Urinary bladder (tissue), 4 donors: ENCODE measurements around the gene CREBBP. TPM values are rescaled to one million over a fixed set of nuclear protein-coding genes. Genes with fewer than 3 reads are reported as not detected.
A peak's percentile ranks its signal among the peaks of the same experiment; 100 is the strongest.

Experiments
- DNase-seq: peaks from one replicate; pipeline ENCODE4 v3.0.0-alpha.2; 2015; ENCODE audit errors: extremely low spot score
- H3K27ac ChIP-seq: one replicate; pipeline ENCODE4 v1.5.1; 2013; ENCODE audit warnings: low read depth, mild to moderate bottlenecking, moderate library complexity
- H3K36me3 ChIP-seq: one replicate; pipeline ENCODE4 v1.6.1; 2013; ENCODE audit warnings: mild to moderate bottlenecking, moderate library complexity; ENCODE audit not compliant: insufficient read depth
- H3K4me1 ChIP-seq: one replicate; pipeline ENCODE4 v1.6.1; 2013; ENCODE audit warnings: mild to moderate bottlenecking, moderate library complexity; ENCODE audit not compliant: insufficient read depth
- H3K4me3 ChIP-seq: one replicate; pipeline ENCODE4 v1.5.1; 2013; ENCODE audit warnings: low read depth, low read length
- WGBS: extraction: QIAGEN DNeasy Blood & Tissue Kit; methylation state at CpG from one replicate; pipeline ENCODE4 v1.1.7; 2013; 5-methylcytosine and 5-hydroxymethylcytosine counted together
- polyA plus RNA-seq: library from polyadenylated mRNA; stranded (reverse); fragments of 200-250 nt; gene quantifications from one replicate; pipeline ENCODE4 v1.2.3, GENCODE V29; 2013
- total RNA-seq: library from RNA; depleted of rRNA; stranded (reverse); fragments of >200 nt; gene quantifications from one replicate; pipeline ENCODE4 v1.2.3, GENCODE V29; 2014
- donor health status: healthy with polysubstance abuse.
- donor health status: healthy.

CREBBP gene
- total and polyA plus RNA-seq, 2 donors, result 23.2 to 67.3 TPM

DNA sequence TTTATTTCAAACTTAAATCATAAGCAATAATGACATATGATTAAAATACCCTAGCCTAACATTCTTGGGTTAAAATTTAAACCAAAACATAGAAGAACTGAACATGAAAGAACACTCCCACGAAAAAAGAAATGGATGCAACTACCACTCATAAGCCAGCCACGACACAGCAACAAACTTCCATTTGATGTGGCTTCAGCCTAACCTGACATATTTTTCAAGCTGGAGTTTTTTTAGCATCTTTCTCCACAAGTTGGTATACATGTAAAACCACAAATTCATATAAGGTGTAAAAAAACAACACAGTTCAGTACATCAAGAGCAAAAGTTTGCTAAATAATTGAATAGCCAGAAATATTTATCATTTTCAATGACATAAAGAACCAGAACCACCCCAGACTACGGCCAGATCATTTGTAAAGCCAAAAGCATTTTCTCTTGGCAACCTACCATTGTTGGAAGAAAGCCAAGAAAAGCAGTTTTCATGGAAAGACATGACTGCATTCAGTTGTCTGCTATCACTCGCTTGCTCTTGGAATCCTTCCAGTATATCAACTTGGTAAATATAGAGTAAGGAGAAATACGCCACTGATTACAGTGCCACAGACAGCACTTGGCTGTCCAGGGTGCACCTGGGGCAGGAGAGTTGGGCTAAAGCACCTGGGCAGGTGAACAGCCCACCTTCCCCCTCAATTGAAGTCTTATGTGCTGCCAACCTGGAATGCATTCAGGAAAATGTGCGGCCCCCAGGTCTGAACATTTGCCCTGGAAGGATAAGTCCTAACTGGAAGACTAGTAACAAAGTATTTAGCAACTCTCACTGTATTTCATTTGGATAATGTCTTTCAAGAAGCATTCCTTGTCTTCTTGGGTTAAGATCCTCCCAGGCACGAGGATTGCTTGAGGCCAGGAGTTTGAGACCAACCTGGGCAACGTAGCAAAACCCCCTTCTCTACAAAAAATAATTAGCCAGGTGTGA is 60.5 kb downstream of the CREBBP start:
- WGBS, result 19% methylated on average over 8 of the region's 8 CpGs
- peak; percentile 83 for DNase-seq

GRCh38 chr16:3819175-3819527 is 61.4 kb downstream of the CREBBP start:
- Histone ChIP-seq H3K27ac (no peak overlapping the region), H3K4me1 (peaks cover 10% of the 10 kb centered on the region), H3K36me3 (no peaks in the 10 kb centered on the region), H3K4me3 (no peak overlapping the region)
- DNase-seq, result no peak
- 77% methylated on average over 6 of the region's 6 CpGs for WGBS

More for the DNA sequence above, 60.5 kb downstream of the CREBBP start:
- no peak overlapping the region for H3K27ac ChIP-seq
- H3K36me3 ChIP-seq, result no peaks in the 10 kb centered on the region
- peaks cover 6% of the 10 kb centered on the region for H3K4me1 ChIP-seq
- H3K4me3 ChIP-seq, result no peak overlapping the region

GRCh38 chr16:3816326-3816725 is 64.2 kb downstream of the CREBBP start:
- Histone ChIP-seq H3K36me3 (no peaks in the 10 kb centered on the region), H3K27ac (no peak overlapping the region), H3K4me1 (peaks cover 10% of the 10 kb centered on the region), H3K4me3 (no peak overlapping the region)
- WGBS, result 53% methylated on average over 3 of the region's 3 CpGs
- no peak for DNase-seq

GRCh38 chr16:3814755-3815154 is 65.8 kb downstream of the CREBBP start:
- Histone ChIP-seq H3K4me3 (no peak overlapping the region), H3K27ac (no peak overlapping the region), H3K4me1 (peaks cover 8% of the 10 kb centered on the region), H3K36me3 (no peaks in the 10 kb centered on the region)
- WGBS, result 85% methylated on average over 1 of the region's 1 CpG
- no peak for DNase-seq

- Histone ChIP-seq H3K4me1 (peaks cover 4% of the 10 kb centered on the region), H3K4me3 (no peak overlapping the region), H3K27ac (no peak overlapping the region), H3K36me3 (no peaks in the 10 kb centered on the region)
- no peak for DNase-seq
- WGBS, result 86% methylated on average over 8 of the region's 8 CpGs
Measured at GRCh38 chr16:3812469-3813172, 67.9 kb downstream of the CREBBP start.

DNA sequence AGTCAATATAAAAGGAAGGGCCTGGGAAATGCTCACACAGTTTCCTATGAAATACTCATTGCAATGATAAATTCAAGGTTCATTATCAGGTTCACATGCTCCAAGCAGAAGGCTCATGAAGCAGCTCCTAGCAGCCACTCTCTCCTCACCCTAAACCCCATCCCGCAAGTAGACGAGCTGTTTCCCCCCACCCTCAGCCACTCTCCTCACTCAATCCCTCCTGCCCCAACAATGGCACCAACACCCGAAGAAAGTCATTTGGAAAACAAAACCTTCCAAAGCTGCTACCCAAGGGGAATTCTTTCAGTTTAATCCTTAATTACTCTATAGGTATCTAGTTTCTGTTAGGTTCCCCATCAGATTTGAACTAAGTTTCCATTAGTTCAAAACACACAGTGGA is 69.7 kb downstream of the CREBBP start:
- DNase-seq, result no peak
- Histone ChIP-seq H3K36me3 (no peaks in the 10 kb centered on the region), H3K27ac (no peak overlapping the region), H3K4me3 (no peak overlapping the region), H3K4me1 (peaks cover 4% of the 10 kb centered on the region)
- 97% methylated on average over 3 of the region's 3 CpGs for WGBS

DNA sequence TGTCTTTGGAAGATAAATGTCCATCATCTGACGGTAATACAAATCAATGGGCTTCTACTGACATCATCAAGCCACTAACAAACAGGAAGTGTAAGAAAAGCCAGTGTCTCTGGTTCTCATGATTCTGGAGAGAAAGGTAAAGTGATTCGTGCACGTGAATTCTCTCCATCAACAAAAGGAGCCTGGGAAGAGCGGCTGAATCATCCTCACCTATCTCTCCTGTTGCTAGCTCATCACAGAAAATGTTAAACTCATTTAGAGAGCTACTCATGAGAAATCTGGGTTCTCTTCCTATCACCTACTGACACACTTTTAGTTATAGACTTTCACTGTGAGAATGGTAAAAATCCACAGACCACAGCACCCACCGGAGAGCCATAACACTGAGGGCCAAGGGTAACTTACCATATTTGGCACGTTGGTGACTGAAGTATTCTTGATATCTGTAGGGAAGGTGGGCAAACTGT is 70.3 kb downstream of the CREBBP start:
- H3K4me1 ChIP-seq, result peaks cover 8% of the 10 kb centered on the region
- H3K4me3 ChIP-seq, result no peak overlapping the region
- no peak for DNase-seq
- 87% methylated on average over 6 of the region's 6 CpGs for WGBS
- no peaks in the 10 kb centered on the region for H3K36me3 ChIP-seq
- H3K27ac ChIP-seq, result no peak overlapping the region

DNA sequence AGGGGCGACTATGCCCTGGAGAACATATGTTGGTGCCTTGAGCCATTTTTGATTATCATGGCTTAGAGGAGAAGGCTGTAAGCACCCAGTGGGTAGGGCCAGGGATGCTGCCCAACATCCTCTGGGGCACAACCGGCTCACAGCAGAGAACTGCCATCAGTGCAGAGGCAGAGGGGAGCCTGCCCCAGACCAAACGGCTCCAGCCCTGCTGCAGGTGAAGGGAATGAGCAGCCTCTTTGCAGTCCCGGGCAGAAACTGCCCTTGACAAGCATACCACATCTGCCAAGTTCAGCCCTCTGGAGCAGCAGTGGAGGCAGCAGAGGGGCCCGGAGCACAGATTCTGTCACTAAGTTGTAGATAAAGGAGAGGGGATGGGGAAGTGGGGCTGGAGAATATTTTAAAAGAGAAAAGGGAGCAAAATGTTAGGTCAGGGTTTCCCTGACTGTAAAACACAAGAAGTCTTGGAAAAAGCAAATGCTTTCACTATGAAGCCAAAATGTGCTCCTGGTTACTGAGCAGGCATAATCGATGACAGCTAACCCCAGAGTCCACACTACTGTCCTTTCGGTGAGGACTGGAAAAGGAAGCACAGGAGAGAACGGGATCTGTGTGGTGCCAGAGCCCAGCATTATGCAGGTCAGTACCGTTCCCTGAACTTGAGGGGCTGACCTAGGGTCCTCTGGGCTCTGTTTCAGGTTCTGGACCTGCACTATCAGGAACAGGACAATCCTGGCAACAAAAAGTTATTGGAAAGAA is 72.0 kb downstream of the CREBBP start:
- no peak for DNase-seq
- 82% methylated on average over 9 of the region's 9 CpGs for WGBS
- Histone ChIP-seq H3K36me3 (no peaks in the 10 kb centered on the region), H3K27ac (no peak overlapping the region), H3K4me3 (no peak overlapping the region), H3K4me1 (peaks cover 3% of the 10 kb centered on the region)

- Histone ChIP-seq H3K36me3 (no peaks in the 10 kb centered on the region), H3K4me3 (no peak overlapping the region), H3K4me1 (peaks cover 3% of the 10 kb centered on the region), H3K27ac (no peak overlapping the region)
- 55% methylated on average over 3 of the region's 3 CpGs for WGBS
- no peak for DNase-seq
Measured at GRCh38 chr16:3807425-3808123, 72.9 kb downstream of the CREBBP start.

DNA sequence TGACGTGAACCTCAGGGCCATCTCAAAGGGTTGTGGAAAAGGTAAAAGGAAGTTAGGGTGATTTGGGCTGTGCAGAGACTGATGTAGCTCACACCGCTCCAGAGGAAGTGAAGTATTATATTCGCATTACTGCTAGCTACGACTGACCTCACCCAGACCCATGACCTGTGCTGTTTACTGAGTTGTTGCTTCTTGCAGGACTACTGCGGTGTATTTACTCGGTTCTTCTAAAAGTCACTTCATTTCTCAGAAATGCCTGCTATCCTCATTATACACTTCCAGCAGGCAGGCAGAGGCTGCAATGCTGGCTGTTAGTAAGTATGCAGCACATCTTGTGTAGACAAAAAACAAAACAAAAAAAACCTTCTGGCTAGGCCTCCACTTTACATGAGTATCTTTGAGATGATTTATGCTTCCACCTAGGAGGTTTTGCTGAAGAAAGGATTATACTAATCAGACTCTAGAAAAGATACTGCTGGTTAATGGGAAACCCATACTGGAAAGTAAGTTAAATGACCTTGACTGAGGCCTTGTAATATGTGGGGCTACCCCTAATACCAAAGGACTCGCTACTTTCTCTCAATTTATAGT is 76.0 kb downstream of the CREBBP start:
- WGBS, result 56% methylated on average over 7 of the region's 7 CpGs
- Histone ChIP-seq H3K4me1 (peaks cover 3% of the 10 kb centered on the region), H3K4me3 (no peak overlapping the region), H3K36me3 (no peaks in the 10 kb centered on the region), H3K27ac (no peak overlapping the region)
- DNase-seq, result no peak

- DNase-seq, result no peak
- Histone ChIP-seq H3K27ac (no peak overlapping the region), H3K4me3 (no peak overlapping the region), H3K4me1 (peaks cover 6% of the 10 kb centered on the region), H3K36me3 (no peaks in the 10 kb centered on the region)
- WGBS, result 91% methylated on average over 4 of the region's 4 CpGs
Measured at GRCh38 chr16:3800477-3801270, 79.8 kb downstream of the CREBBP start.

- Histone ChIP-seq H3K4me3 (no peak overlapping the region), H3K27ac (no peak overlapping the region), H3K4me1 (peaks cover 3% of the 10 kb centered on the region), H3K36me3 (no peaks in the 10 kb centered on the region)
- no peak for DNase-seq
- WGBS, result 84% methylated on average over 7 of the region's 7 CpGs
Measured at GRCh38 chr16:3800019-3800418, 80.5 kb downstream of the CREBBP start.
